Measurements from ENCODE around the gene ADH1C. TPM values are rescaled to one million over a fixed set of nuclear protein-coding genes. Genes with fewer than 3 reads are reported as not detected.
"Not testable (repeated sequence)": the region's sequence is repeated elsewhere in the genome, so short reads cannot be mapped to it uniquely, and the experiment has no call there.

Gene ADH1C
- total RNA-seq, 2 donors from 2014 or later: not detected

DNA sequence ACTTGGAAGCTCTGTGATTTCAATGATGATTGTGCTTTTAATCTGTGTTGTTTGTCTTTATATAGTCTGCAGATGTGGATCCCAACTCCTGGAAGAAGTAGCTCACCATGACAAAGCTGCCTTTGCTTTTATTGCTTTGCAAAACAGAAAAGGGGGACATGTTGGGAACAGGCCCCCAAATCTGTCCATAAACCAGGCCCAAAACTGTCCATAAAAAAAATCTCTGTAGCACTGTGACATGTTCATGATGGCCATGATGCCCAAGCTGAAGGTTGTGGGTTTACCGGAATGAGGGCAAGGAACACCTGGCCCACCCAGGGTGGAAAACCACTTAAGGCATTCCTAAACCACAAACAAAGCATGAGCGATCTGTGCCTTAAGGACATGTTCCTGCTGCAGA, 19.9 kb upstream of the ADH1C start:
- ATAC-seq (replicated peaks); H3K36me3 Mint-ChIP-seq (ENCODE audit: low read depth); H3K4me3 Mint-ChIP-seq; H3K4me1 Mint-ChIP-seq; H3K27ac Mint-ChIP-seq: not testable (repeated sequence)
- Mint-ChIP-seq H3K27me3 (peaks cover 18% of the 10 kb centered on the region), H3K9me3 (peaks cover 10% of the 10 kb centered on the region)

DNA sequence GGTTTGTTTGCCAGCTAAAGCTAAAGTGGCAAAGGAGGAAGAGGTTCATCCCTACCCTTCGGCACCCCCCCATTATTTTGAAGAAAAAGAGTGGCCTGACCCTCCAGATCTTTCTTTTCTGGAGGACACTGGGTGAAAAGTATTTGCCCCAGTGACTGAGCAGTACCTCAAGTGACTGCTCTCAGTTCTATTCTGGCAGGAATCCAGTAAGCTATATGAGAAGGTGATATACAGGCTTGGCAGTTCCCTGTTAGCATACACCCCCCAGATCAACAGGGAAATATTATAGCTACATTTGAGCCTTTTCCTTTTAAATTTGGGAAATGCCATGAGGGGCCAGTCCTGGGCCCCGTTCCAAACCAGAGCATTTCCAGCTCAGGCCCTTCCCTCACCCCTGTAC, 15.3 kb upstream of the ADH1C start:
- H3K27ac Mint-ChIP-seq, H3K9me3 Mint-ChIP-seq, H3K4me1 Mint-ChIP-seq: not testable (repeated sequence)

DNA sequence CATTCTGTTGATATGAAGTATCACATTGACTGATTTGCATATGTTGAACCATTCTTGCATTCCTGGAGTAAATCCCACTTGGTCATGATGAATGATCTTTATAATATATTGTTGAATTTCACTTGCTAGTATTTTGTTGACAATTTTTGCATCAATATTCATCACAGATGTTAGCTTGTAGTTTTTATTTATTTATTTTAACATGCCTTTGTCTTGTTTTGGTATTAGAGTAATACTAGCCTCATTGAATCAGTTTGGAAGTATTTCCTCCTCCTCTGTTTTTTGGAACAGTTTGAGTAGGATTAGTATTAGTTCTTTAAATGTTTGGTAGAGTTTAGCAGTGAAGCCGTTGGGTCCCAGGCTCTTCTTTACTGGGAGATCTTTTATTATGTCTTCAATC, 13.9 kb upstream of the ADH1C start:
- peaks cover 14% of the 10 kb centered on the region for H3K27me3 Mint-ChIP-seq
- no peaks in the 10 kb centered on the region for H3K4me1 Mint-ChIP-seq
- no peak for ATAC-seq (replicated peaks)
- H3K27ac Mint-ChIP-seq: no peak overlapping the region
- no peaks in the 10 kb centered on the region for H3K36me3 Mint-ChIP-seq (ENCODE audit: low read depth)
- peaks cover 3% of the 10 kb centered on the region for H3K9me3 Mint-ChIP-seq
- H3K4me3 Mint-ChIP-seq: no peak overlapping the region

More for the DNA sequence above, 15.3 kb upstream of the ADH1C start:
- H3K36me3 Mint-ChIP-seq (ENCODE audit: low read depth); ATAC-seq (replicated peaks); H3K4me3 Mint-ChIP-seq: not testable (repeated sequence)
- peaks cover 14% of the 10 kb centered on the region for H3K27me3 Mint-ChIP-seq

DNA sequence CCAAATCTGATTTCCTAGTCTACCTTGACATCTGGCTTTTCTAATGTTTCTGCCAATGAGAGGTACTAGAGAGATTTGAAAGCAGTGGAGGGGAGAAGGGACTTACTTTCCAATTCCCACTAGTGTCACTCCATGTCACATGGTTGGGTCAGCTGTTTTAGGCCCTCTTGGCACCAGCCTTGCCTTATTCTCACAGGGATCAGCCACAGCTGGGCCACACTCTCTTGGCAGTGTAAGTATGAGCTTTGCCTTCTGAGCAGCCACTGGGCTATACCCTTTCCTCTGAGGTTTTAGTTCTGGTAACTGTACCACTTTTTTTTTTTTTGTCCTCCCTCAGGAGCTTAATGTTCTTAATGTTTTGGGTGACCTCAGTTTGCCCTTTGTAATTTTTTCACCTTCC, 10.2 kb upstream of the ADH1C start:
- Mint-ChIP-seq H3K27me3 (peaks cover 6% of the 10 kb centered on the region), H3K27ac (no peak overlapping the region), H3K9me3 (peaks cover 3% of the 10 kb centered on the region), H3K36me3 (ENCODE audit: low read depth) (no peaks in the 10 kb centered on the region), H3K4me1 (no peaks in the 10 kb centered on the region), H3K4me3 (no peak overlapping the region)
- ATAC-seq (replicated peaks): no peak

DNA sequence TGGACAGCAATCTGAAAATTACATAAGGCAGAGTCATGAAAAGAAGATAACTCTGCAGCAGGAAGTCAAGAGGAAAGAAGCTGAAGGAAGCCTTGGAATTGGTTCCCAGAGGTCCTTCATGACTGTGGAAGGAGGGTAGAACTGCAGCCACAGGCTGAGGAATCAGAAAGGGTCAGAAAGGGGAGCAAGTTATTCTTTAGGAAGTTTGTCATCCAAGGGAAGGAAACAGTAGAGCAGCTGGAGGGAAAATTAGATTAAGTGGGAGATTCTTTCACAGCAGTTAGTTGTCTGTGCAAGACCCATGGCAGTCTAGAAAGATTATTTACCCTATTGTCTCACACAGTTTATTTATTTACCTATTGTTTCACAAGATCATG, 9.3 kb upstream of the ADH1C start:
- no peak for ATAC-seq (replicated peaks)
- no peaks in the 10 kb centered on the region for H3K4me1 Mint-ChIP-seq
- H3K9me3 Mint-ChIP-seq: no peaks in the 10 kb centered on the region
- peaks cover 3% of the 10 kb centered on the region for H3K27me3 Mint-ChIP-seq
- H3K27ac Mint-ChIP-seq: no peak overlapping the region
- H3K36me3 Mint-ChIP-seq (ENCODE audit: low read depth): no peaks in the 10 kb centered on the region
- H3K4me3 Mint-ChIP-seq: no peak overlapping the region

DNA sequence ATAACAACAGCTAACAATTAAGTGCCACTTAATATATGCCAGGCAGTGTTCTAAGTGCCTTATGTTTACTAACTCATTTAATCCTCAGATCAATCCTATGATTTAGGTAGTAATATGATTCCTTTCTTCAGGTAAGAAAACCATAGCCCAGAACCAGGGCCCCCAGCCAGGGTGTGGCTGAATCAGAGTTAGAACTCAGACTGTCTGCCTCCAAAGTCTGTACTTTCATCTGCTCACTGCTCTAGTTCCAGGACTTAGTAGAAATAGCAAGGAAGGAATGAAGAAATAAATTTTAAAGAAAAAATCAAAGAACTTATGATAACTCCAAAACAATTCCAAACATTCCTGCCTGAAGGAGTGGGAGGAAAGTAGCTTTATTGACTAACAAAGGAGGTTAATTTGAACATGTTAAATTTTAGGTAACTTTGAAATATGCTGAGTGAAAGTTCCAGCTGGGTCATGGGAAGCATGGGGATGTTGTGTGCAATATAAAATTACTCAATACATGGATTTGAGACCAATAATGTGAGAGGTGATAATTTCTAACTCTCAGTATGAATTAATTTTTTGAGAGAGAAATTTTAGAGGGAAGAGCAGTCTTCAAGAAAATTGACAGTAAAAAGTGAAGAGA, 8.8 kb upstream of the ADH1C start:
- H3K27ac Mint-ChIP-seq: no peak overlapping the region
- H3K4me3 Mint-ChIP-seq: no peak overlapping the region
- H3K9me3 Mint-ChIP-seq: no peaks in the 10 kb centered on the region
- no peak for ATAC-seq (replicated peaks)
- peaks cover 3% of the 10 kb centered on the region for H3K27me3 Mint-ChIP-seq
- H3K4me1 Mint-ChIP-seq: no peaks in the 10 kb centered on the region
- H3K36me3 Mint-ChIP-seq (ENCODE audit: low read depth): no peaks in the 10 kb centered on the region

DNA sequence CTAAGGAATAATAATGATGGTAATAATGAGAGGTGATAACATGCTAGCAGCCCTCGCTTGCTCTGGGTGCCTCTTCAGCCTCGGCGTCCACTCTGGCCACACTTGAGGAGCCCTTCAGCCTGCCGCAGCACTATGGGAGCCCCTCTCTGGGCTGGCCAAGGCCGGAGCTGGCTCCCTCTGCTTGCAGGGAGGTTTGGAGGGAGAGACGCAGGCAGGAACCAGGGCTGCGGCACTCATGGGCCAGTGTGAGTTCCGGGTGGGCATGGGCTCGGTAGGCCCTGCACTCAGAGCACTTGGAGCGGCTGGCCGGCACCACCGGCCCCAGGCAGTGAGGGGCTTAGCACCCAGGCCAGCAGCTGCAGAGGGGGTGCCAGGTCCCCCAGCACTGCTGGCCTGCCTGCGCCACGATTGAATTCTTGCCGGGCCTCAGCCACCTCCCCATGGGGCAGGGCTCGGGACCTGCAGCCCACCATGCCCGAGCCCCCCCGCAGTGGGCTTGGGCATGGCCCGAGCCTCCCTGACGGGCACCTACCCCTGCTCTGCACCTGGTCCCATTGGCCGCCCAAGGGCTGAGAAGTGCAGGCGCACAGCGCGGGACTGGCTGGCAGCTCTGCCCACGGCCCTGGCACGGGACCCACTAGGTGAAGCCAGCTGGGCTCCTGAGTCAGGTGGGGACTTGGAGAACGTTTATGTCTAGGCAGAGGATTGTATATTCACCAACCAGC, 7.1 kb upstream of the ADH1C start:
- Mint-ChIP-seq H3K27me3 (no peaks in the 10 kb centered on the region), H3K9me3 (peaks cover 3% of the 10 kb centered on the region), H3K4me1 (no peaks in the 10 kb centered on the region), H3K36me3 (ENCODE audit: low read depth) (no peaks in the 10 kb centered on the region), H3K4me3 (no peak overlapping the region), H3K27ac (no peak overlapping the region)
- ATAC-seq (replicated peaks): no peak

DNA sequence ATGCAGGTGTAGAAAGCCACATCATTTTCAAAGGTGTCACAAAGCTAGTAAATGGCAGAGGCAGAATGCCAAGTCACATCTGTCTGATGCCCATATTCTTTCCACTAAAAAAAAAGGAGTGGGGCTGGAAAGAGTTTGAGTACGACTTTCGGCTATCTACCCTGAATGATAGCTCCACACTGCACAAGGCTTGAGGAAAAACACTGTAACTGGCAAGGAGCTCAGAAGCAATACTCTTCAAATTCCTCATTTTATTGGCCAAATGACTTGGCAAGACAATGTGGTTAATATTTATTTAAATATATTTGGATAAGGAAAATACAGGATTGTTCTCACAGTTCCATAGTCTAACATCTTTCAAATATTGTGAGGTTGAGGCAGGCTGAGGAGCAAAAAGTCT, 5.4 kb upstream of the ADH1C start:
- H3K9me3 Mint-ChIP-seq: peaks cover 3% of the 10 kb centered on the region
- no peak for ATAC-seq (replicated peaks)
- H3K27ac Mint-ChIP-seq: no peak overlapping the region
- H3K36me3 Mint-ChIP-seq (ENCODE audit: low read depth): no peaks in the 10 kb centered on the region
- H3K27me3 Mint-ChIP-seq: no peaks in the 10 kb centered on the region
- H3K4me3 Mint-ChIP-seq: no peak overlapping the region
- H3K4me1 Mint-ChIP-seq: no peaks in the 10 kb centered on the region

DNA sequence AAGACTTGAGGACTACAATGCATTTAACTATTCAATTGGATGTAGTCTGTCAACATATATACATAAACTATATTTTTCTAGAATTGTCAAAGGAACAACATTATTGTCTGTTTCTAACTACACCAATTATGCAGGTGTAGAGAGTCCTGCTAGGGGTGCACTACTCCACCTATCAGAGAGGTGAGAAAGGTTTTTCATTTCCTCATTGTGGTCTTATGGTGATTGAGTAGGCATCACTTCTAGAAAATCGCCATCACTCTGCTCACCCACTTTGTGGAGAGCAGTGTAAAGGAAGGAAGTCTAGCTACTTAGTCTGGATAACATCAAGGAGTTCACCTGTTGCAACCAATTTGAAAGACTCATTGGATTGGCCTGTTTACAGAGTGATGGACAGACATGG, 4.4 kb upstream of the ADH1C start:
- Mint-ChIP-seq H3K27me3 (no peaks in the 10 kb centered on the region), H3K27ac (no peak overlapping the region), H3K4me3 (no peak overlapping the region), H3K36me3 (ENCODE audit: low read depth) (no peaks in the 10 kb centered on the region), H3K4me1 (no peaks in the 10 kb centered on the region), H3K9me3 (peaks cover 3% of the 10 kb centered on the region)
- ATAC-seq (replicated peaks): no peak

DNA sequence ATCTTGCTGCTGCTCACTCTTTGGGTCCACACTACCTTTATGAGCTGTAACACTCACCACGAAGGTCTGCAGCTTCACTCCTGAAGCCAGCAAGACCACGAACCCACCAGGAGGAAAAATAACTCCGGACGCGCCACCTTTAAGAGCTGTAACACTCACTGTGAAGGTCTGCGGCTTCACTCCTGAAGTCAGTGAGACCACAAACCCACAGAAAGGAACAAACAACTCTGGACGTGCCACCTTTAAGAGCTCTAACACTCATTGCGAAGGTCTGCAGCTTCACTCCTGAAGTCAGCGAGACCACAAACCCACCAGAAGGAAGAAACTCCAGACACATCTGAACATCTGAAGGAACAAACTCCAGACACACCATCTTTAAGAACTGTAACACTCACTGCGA, 3.6 kb upstream of the ADH1C start:
- not testable (repeated sequence) for H3K27ac Mint-ChIP-seq; H3K9me3 Mint-ChIP-seq; H3K27me3 Mint-ChIP-seq; H3K36me3 Mint-ChIP-seq (ENCODE audit: low read depth); H3K4me1 Mint-ChIP-seq; H3K4me3 Mint-ChIP-seq; ATAC-seq (replicated peaks)

DNA sequence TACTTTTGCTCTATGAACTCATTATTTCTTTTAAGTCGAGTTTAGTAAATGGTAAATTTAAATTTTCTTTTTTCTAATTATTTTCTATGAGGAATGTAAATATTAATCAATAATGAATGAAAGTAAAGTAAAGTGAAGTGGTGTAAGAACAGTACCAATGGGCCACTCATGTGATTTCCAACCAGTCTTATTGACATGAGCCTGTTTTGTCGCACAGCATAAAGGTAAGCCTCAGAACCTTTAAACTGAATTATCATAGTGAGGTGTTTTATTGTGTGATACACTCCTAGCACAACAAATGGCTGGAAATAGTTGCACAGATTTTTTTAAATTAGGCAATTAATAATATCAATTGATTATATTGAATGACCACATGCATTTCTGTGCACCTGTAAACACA, 1.1 kb downstream of the ADH1C start:
- Mint-ChIP-seq H3K4me3 (no peak overlapping the region), H3K4me1 (no peaks in the 10 kb centered on the region), H3K27ac (no peak overlapping the region), H3K36me3 (ENCODE audit: low read depth) (no peaks in the 10 kb centered on the region), H3K27me3 (peaks cover 3% of the 10 kb centered on the region), H3K9me3 (peaks cover 3% of the 10 kb centered on the region)
- ATAC-seq (replicated peaks): no peak

DNA sequence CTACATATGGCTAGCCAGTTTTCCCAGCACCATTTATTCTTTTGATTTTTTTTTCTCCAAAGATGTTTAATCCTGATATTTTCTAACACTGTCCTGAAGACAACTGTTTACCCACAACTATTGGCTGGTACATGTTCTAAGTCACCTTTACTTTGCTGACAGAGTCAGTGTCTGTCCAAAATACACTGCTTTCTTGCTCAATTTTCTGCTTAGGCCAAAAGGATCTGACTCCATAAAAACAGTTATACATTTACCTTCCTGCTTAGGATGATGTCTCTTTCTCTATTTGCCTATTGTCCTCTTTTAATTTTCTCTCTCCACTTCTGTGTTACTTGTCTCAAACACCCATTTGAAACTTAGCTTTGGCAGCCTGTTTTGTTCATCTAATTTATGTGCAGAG, 3.2 kb downstream of the ADH1C start:
- ATAC-seq (replicated peaks): no peak
- Mint-ChIP-seq H3K27ac (no peak overlapping the region), H3K4me3 (no peak overlapping the region), H3K36me3 (ENCODE audit: low read depth) (no peaks in the 10 kb centered on the region), H3K4me1 (no peaks in the 10 kb centered on the region), H3K9me3 (no peaks in the 10 kb centered on the region), H3K27me3 (peaks cover 3% of the 10 kb centered on the region)

DNA sequence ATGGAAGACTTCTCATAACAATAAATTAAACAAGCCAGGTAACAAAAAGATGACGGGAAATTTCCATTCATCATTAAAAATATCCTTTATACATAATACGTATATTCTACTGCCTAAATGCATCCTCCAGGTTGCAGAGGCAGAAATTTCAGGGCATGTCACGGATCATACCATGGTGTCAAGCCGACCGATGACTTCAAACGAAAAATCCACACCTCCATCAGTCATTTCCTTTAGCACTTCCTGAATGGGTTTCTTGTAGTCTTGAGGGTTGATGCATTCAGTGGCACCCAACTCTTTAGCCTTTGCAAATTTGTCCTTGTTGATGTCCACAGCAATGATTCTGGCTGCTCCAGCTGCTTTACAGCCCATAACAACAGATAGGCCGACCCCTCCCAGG, 9.9 kb downstream of the ADH1C start:
- not testable (repeated sequence) for ATAC-seq (replicated peaks); H3K36me3 Mint-ChIP-seq (ENCODE audit: low read depth); H3K9me3 Mint-ChIP-seq; H3K27ac Mint-ChIP-seq; H3K4me3 Mint-ChIP-seq; H3K4me1 Mint-ChIP-seq; H3K27me3 Mint-ChIP-seq

DNA sequence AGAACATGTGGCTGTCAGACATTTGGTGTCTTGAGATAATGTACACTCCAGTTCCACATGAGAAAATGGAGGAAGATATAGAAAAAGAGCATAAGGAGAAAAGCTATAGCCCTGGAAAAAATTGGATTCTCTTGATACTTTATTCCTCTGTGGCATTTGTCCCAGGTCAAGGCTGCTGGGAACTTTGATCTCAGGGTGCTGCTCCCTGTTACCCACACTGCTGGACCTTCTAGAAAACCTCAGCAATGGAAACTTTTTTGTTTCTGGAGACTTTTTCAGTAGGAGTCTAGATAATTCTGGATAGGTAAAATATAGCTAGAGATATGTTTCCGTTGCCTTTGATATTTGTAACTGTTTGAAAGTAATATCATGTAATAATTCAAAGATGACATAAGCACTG, 11.1 kb downstream of the ADH1C start:
- H3K27ac Mint-ChIP-seq: no peak overlapping the region
- H3K9me3 Mint-ChIP-seq: no peaks in the 10 kb centered on the region
- no peaks in the 10 kb centered on the region for H3K36me3 Mint-ChIP-seq (ENCODE audit: low read depth)
- no peak for ATAC-seq (replicated peaks)
- H3K4me3 Mint-ChIP-seq: no peak overlapping the region
- no peaks in the 10 kb centered on the region for H3K4me1 Mint-ChIP-seq
- H3K27me3 Mint-ChIP-seq: peaks cover 6% of the 10 kb centered on the region

DNA sequence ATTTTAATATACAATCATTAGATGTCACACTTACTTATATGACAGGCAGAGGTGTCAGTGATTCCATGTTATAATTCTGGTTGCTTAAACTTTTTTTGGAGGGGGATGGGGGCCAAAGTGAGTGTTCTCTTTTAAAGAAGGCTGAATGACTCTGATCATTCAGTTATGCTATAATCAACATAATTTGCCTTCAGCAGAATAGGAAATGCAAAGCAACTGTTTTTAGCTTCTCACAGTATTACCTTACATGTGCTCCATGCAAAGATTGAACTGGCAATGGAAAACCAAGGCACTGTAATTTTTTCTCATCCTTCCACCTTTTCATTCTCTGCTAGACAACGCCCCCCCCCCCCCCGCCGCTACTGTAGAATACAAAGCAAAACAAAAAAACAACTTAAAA, 13.4 kb downstream of the ADH1C start:
- Mint-ChIP-seq H3K27me3 (peaks cover 6% of the 10 kb centered on the region), H3K4me3 (no peak overlapping the region), H3K27ac (no peak overlapping the region), H3K36me3 (ENCODE audit: low read depth) (no peaks in the 10 kb centered on the region), H3K4me1 (no peaks in the 10 kb centered on the region), H3K9me3 (no peaks in the 10 kb centered on the region)
- ATAC-seq (replicated peaks): no peak

DNA sequence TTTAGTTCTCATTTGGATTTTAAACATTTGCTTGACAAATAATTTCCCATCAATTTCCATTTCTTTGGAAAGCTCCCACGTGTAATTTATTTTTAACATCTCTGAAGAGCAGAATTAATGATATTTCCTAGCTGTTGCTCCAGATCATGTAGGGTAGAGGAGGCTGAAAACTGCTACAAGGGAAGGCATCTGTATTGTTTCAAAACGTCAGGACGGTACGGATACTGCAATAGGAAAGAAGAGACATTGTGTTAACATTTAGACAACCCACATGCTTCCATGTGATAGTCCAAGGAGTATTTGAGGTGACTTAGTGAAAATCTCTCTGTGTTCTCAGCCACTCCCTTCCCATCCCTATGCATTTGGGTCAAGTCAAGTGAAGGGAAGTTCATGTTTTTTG, 16.0 kb downstream of the ADH1C start:
- no peak for ATAC-seq (replicated peaks)
- H3K36me3 Mint-ChIP-seq (ENCODE audit: low read depth): no peaks in the 10 kb centered on the region
- no peak overlapping the region for H3K4me3 Mint-ChIP-seq
- H3K27me3 Mint-ChIP-seq: peaks cover 3% of the 10 kb centered on the region
- H3K9me3 Mint-ChIP-seq: no peaks in the 10 kb centered on the region
- no peaks in the 10 kb centered on the region for H3K4me1 Mint-ChIP-seq
- H3K27ac Mint-ChIP-seq: no peak overlapping the region
